ENCODE data around the gene NUDT14.

Gene NUDT14
- 8.0 to 12.3 reads per million in 2 donors for total RNA-seq

DNA sequence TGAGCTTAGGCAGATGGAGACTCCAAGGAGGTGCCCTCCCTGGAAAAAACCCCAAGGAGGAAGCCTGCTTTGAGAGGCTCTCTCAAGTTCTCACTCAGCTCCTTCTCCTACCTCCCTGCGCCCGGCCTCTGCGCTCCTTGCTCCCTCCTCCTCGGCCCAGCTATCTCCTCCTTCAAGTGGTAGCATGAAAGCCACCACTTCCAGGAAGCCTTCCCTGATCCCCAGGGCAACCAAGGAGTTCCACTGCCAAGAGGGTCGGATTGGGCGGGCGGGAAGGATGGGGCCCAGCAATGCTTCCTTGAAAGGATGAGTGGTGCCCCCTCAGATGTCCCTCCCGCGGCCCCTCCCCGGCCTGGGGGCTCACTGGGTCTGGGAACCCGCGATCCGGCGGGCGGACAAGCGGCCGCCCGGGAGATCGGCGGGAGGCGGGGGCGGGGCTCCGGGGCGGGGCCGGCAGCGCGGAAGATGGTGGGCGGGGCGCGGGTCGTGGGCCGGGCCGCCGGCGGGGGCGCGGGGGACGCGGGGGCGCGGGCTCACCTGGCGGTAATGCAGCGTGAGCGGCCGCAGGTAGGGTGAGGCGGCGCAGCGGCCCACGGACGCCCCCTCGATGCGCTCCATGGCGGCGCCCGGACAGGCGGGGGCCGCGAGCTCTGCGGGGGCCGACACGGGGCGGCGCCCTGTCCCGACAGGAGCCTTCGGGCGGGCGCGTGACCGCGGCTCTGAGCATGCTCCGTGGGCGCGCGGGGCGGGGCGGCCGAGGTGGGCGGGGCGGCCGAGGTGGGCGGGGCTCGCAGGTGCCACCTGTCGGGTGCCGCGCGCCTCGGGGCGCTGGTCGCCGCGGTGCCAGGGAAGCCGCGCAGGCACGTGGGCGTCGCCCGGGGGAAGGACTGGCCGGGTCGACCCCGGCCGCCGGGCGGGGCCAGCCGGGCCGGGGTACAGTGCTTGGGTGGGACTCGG is at the start of gene NUDT14:
Gene NUDT14 (minus strand): TSS at position 721 of the 957 bp plus-strand sequence. CDS start 103 bp downstream, at position 618.
- peak; percentile 79 for DNase-seq

GRCh38 chr14:105229099-105229655 is 48.1 kb upstream of the NUDT14 start:
- no peak for DNase-seq

DNA sequence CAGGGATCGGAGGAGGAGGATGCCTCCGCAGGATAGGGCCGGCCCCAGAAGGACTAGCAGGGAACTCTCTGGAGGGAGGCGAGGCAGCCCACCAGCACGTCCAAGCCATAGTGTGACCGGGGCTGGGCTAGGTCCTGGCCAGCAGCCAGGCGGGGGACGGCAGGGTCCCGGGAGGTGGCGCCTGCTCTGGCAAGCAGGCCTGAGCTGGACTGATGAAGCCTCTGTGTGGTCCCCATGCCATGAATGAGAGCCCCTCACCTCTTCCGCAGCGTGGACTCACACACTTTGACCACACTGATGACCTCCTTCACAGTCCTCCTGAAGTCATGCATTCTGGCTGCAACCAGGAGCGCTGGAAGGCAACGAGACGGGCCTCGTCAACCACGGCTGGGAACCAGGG is 47.5 kb upstream of the NUDT14 start:
- no peak for DNase-seq

DNA sequence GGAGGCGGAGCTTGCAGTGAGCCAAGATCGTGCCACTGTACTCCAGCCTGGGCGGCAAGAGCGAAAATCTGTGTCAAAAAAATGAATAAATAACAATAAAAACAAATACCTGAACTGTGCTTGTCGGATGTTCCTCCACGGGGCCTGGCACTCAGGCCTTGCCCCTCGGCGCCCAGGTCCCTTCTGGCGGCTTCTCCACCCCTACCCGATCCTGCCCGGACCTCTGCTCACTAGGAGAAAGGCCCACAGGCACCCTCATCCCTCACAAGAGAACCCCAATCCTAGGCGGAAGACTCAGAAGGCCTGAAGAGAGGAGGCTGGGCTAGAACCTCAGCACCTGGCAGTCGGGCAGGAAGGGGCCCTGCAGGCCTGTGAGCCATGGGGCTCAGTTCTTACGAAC is 46.2 kb upstream of the NUDT14 start:
- no peak for DNase-seq

- DNase-seq, result no peak
These were observed 45.1 kb upstream of the NUDT14 start for GRCh38 chr14:105226198-105226597.

DNA sequence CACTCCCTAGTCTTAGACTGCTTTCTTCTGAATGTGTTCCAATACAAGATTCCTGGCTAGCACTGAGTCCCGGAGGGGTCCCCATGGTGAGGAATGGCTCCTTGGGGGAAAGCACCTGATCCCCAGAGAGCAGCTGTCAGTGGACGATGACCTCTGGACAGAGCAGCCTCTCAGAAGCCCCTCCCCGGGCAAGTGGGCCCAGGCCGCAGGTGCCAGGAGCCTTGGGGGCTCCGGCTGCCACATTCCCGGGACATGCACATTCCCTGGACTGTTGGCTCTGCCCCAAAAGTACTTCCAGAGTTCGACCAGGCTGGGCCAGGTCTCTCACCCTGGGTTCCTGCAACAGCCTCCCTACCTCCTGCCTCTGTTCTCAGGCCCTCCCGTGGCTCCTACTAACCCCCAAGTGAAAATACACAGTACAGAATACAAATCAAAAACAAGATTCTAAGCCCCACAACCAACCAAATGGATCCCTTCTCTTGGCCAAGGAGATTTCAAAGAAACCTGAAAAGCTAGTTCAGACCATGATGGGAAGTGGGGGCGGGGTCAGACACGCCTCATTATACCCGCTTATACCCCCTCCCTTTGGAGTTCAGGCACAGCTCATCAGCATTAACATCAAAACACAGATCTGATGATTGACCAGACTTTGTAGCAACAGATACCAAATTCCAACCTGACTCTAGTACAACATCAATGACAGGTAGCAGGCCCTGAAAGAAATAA is 43.9 kb upstream of the NUDT14 start:
- DNase-seq, result no peak

DNA sequence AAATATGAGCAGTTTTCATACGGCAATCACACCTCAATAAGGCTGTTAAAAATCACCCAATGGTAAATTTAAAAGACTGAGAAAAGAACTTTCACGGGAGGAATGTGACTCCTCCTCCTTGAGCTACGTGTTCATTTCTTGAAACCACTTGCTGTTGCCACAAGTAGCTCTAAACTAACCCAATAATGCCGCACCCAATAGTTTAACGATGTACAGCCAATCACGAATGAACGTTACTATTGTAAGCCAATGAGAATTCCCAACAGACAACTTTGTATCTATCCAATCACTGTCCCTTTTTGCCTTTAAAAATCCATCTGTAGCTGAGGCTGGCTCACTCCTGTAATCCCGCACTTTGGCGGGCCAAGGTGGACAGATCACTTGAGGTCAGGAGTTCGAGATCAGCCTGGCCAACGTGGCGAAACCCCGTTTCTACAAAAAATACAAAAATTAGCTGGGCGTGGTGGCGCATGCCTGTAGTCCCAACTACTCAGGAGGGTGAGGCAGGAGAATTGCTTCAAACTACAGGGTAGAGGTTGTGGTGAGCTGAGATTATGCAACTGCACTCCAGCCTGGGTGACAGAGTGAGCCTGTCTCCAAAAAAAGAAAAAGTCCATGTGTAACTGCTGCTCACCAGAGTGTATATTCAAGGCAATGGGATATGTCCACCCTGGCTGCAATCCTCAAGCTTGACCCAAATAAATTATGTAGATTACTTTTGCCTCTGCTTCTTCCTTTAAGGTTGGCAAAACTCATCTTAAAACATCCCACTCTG is 42.8 kb upstream of the NUDT14 start:
- DNase-seq, result no peak

- no peak for DNase-seq
These were observed 42.1 kb upstream of the NUDT14 start for GRCh38 chr14:105223260-105223659.

GRCh38 chr14:105221598-105222178 is 40.6 kb upstream of the NUDT14 start:
- DNase-seq, result no peak

DNA sequence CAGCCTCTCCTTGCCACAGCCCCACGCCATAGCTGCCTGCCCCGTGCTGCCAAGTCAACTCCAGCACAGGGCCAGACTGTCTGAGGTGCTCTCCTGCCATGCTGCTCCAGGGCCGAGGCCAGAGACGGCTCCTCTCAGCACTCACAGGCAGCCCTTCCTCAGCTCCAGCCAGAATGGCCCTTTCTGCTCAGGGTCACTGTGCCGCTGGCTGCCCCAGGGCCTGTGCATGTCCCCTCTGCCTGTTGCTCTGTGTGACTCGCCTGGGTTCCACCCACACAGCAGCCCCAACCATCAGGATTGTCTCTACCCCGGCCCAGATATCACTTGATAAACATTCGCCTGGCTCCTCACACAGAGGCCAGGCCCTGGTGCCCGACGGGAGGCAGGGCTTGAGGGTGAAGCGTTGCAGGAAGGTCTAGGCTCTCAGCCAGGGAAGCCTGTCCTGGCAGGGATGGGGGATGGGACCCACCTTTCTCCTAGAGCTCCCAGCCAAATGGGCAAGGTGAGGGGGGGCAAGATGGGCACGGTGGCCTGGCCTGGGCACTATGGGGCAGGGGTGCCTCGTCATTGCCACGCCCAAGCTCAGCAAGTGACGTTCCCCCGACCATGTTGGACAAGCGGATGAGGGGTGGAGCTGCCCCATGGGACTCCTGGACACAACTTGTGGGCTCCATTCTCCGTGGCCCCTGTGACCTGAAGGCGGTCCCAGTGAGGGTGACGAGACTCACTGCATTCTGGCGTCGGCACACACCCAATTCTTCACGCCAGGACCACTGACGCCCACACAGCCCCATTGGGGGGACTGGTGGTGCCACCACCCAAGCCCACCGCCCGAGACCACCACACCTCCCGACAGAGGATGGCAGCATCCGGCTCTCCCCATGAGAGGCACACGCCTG is 39.8 kb upstream of the NUDT14 start:
- DNase-seq, result no peak

DNA sequence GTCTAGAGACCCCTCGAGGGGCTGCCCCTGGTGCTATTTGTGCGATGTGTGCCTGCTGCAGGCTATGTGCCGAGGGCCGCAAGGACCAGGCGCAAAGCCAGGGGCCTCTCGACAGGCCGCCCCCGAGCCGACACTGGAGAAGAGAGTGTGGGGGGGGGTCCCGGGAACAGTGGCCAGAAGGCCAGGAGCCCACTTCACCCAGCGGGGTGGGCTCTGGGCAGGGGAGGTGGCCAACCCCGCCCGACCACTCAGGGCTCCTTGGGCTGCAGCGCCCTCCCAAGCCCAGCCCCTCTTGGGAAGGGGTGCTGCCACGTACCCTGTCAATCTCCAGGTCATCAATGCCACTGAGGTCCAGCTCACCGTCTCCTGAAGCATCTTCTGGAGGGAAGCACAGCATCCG is 38.6 kb upstream of the NUDT14 start:
- DNase-seq, result no peak

- DNase-seq, result no peak
These were observed 38.0 kb upstream of the NUDT14 start for GRCh38 chr14:105219043-105219612.

DNA sequence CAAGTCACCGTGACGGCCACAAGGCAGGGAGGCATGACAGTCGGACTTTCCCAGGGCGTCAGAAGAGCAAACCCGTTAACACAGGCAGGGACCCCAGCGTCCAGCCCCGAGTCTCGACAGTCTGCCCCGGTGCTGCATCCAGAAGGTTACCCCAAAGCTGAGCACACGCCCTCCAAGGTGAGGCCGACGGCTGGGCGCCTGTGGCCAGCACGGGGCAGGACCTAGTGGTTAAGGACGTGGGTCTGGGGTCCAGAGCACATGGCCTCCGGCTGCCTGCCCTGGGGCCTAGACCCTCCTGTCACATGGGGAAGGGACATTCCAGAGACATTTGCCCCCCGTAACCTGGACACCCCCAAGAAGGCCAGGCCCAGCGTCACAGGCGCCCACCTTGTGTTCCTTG is 37.5 kb upstream of the NUDT14 start:
- DNase-seq, result no peak

GRCh38 chr14:105217774-105218173 is 36.7 kb upstream of the NUDT14 start:
- no peak for DNase-seq

GRCh38 chr14:105216490-105217247 is 35.6 kb upstream of the NUDT14 start:
- no peak for DNase-seq

DNA sequence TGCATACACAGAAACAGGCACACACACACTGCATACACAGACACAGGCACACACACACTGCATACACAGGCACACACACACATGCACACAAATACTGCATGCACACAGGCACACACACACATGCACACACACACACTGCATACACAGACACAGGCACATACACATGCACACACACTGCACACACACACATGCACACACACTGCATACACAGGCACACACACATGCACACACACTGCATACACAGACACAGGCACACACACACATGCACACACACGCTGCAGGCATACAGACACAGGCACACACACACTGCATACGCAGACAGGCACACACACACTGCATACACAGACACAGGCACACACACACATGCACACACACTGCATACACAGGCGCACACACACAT is 34.5 kb upstream of the NUDT14 start:
- no peak for DNase-seq

GRCh38 chr14:105214324-105214915 is 33.3 kb upstream of the NUDT14 start:
- DNase-seq, result no peak

DNA sequence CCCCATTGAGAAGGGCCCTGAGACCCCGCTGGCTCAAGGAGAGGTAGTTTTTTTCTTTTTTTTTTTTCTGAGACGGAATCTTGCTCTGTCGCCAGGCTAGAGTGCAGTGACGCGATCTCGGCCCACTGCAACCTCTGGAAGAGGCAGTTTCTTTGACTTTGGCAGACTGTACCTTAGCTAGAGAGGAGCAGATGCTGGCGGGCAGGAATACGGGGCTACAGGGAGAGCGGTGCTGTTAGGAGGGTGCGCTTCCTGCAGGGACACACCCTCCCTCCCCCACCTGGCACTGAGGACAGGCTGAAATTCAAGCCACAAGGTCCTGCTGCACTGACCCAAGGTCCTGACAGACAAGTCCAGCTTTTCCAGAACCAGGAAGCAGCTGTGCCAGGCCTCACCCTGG is 32.2 kb upstream of the NUDT14 start:
- DNase-seq, result no peak

GRCh38 chr14:105212541-105213300 is 31.6 kb upstream of the NUDT14 start:
- no peak for DNase-seq
